GM18951 (cell line): ENCODE data around the gene P2RX4.
"Not testable (repeated sequence)": the region's sequence is repeated elsewhere in the genome, so short reads cannot be mapped to it uniquely, and the experiment has no call there.

Source experiments
- POLR2A ChIP-seq: IDR thresholded peaks from 4 replicates; pipeline ENCODE4 v1.6.1; 2011; ENCODE audit warnings: mild to moderate bottlenecking; ENCODE audit not compliant: insufficient read length, insufficient read depth; ENCODE audit errors: extremely low read depth
- in situ Hi-C: fragments of 300-500 bp; cut with MboI; formaldehyde crosslinking; loops from one replicate; pipeline ENCODE4 v1.12.0; 2022; ENCODE audit warnings: low sequenced_read_pairs, mixed read lengths, inconsistent platforms; ENCODE audit not compliant: unreplicated experiment

The P2RX4 gene

DNA sequence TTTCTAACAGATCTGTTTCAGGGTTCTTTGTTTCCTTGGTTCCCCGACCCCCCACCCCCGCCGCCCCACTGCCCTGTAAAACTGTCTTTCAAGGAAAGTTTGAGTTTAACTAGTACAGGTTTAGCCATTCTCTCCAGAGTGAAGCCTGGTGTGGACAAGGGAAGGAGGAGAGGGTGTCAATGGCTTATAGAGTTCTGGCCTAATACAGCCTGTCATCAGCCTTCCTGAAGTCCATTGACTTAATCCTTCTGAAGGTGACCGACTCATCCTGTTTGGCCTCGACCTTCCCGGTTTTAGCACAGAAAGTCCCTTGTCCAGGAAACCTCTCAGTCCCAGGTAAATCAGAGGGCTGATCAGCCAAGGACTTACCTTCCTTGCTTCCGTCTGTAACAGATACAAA is 11.0 kb upstream of the P2RX4 start:
- no peak for TF ChIP-seq POLR2A
- in situ Hi-C loops, result no loop called here

DNA sequence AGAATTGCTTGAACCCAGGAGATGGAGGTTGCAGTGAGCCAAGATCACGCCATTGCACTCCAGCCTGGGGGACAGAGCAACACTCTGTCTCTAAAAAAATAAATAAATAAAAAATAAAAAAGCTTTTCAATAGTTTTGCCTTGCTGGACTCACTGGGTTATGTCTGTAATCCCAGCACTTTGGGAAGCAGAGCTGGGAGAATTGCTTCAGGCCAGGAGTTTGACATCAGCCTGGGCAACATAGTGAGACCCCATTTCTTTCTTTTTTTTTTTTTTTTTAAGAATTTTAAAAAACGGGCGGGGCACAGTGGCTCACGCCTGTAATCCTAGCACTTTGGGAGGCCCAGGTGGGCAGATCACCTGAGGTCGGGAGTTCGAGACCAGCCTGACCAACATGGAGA is 8.8 kb upstream of the P2RX4 start:
- in situ Hi-C loops, result not testable (repeated sequence)

DNA sequence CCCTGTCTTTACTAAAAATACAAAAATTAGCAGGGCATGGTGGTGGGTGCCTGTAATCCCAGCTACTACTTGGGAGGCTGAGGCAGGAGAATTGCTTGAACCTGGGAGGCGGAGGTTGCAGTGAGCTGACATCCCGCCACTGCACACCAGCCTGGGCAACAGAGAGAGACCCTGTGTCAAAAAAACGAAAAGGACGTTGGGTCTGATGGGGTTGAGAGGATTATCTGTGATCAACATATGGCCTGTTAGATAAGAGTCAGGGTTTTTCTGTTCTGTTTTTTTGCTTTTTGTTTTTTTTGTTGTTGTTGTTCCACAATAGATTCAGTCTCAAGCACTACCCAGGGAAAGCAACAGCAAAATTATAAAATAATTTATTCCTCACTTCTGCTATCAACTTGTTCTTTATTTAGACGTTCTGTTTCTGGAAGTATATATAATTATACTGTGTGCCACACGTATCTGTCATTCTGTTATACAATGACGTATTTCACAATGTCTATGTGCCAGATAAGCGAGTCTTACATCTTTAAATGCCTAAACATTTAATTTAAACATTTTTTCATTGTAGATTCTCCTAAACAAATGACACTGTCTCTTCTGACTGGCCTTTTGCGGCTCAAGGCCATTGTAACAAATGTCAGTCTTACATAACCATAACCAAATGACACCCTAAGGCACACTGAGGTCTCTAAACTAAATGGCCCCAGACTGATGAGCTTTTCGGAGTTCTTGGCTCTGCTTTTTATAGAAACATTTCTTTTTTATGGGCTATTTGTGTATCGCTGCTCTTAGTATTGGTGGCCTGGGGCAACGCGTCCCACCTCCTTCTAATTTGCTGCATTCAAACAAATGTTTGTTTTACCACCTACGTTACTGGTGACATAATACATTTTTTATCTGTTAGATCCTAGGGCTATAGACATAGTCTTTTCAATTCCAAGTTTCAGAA is 7.2 kb upstream of the P2RX4 start:
- TF ChIP-seq POLR2A, result no peak
- in situ Hi-C loops, result no loop called here

DNA sequence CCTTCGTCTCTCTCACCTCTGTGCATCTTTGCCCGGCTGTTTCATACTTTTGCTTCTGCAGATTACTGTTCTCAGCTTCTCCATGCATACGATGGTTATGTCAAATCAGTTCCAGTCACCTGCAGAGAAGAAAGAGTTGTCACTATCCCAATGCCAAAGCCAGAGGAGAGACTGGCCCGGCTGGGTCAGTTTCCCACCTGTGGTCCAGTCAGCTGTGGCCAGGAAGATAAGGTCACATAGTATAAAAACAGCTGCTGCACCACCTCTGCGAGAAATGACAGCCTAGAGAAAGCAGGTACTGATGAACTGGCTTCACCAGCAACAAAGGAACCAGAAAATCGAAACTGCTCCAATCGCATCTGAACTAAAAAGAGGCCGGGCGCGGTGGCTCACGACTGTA is 6.4 kb upstream of the P2RX4 start:
- in situ Hi-C loops, result no loop called here
- no peak for TF ChIP-seq POLR2A

DNA sequence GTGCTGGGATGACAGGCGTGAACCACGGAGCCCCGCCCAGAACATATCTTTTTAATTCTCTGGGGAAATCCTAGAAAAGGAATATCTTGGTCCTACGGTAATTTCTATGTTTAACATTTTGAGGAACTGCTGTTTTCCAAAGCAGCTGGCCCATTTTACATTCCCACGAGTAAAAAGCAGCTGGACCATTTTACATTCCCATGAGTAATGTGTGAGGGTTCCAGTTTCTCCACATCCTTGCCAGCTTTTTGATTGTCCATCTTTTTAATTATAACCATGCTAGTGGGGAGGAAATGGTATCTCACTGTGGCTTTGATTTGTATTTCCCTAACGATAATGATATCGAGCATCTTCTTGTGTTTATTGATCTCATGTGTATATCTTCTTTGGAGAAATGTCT is 4.4 kb upstream of the P2RX4 start:
- no peak for TF ChIP-seq POLR2A
- in situ Hi-C loops, result no loop called here

DNA sequence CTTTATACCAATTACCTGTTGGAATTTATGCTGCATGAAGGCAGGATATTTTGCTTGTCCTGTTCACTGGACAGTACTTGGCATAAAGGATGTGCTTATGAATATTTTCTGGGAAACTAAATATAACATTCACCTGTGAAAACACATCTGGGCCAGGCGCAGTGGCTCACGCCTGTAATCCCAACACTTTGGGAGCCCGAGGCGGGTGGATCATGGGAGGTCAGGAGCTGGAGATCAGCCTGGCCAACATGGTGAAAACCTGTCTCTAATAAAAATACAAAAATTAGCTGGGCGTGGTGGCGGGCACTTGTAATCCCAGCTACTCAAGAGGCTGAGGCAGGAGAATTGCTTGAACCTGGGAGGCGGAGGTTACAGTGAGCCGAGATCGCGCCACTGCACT is 1.4 kb upstream of the P2RX4 start:
- in situ Hi-C loops, result not testable (repeated sequence)

DNA sequence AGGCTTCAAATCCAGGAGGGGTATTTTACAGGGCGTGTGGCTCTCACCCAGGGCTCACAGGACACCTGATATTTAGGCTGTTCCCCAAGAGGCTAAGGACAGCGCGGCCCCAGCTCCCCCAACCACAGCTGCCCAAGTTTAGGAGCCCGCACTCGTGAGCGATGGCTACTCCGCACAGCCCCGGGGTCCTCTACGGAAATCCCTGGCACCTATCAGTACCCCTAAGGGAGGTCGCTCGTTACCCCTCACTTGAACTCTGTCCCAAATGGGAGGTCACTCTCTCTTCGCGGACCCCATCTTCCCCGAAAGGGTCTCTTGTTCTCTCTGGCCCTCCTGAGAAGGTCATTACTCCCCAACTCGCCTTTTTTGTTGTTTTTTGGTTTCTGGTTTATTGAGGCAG is 708 bp upstream of the P2RX4 start:
- no peak for TF ChIP-seq POLR2A
- in situ Hi-C loops, result no loop called here

DNA sequence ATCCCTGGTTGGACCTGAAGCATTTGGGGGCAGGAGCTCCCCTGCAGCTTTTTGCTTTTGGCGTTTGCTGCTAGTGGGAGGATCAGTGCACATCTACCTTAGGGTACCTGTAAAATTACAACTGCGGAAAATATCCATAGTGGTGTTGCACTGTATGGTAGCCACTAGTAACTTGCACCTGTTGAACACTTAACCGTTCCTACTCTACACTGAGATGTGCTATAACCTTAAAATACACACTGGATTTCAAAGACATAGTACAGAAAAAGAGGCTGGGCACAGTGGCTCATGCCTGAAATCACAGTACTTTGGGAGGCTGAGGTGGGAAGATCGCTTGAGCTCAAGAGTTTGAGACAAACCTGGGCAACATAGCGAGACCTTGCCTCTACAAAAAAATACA is 2.9 kb downstream of the P2RX4 start:
- in situ Hi-C loops, result no loop called here
- no peak for TF ChIP-seq POLR2A

DNA sequence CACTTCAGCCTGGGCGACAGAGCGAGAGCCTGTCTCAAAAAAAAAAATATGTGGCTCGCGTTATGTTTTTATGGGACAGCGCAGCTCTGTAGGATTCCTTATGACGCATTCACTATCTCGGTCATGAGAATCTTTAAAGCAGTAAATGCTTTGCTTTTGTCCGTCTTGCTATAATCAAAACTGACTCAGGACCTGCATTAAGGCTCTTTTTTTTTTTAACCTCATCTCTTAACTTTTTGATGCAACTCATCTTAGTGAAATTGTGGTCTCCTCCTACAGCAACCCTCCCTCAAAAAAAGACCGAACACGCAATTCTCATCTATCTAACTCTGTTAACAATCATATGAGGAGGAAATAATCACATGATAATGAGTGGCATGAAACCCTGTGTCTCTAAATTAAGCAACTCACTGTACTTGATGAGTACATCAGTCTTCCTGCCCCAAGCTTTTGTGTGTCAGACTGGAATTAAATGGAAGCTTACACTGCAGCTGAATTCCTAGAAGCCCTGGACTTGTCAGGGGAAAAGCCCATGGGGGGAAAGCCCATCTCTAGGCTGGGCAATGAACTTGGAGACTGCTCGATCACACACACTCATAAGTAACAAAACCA is 4.3 kb downstream of the P2RX4 start:
- in situ Hi-C loops, result no loop called here
- no peak for TF ChIP-seq POLR2A

DNA sequence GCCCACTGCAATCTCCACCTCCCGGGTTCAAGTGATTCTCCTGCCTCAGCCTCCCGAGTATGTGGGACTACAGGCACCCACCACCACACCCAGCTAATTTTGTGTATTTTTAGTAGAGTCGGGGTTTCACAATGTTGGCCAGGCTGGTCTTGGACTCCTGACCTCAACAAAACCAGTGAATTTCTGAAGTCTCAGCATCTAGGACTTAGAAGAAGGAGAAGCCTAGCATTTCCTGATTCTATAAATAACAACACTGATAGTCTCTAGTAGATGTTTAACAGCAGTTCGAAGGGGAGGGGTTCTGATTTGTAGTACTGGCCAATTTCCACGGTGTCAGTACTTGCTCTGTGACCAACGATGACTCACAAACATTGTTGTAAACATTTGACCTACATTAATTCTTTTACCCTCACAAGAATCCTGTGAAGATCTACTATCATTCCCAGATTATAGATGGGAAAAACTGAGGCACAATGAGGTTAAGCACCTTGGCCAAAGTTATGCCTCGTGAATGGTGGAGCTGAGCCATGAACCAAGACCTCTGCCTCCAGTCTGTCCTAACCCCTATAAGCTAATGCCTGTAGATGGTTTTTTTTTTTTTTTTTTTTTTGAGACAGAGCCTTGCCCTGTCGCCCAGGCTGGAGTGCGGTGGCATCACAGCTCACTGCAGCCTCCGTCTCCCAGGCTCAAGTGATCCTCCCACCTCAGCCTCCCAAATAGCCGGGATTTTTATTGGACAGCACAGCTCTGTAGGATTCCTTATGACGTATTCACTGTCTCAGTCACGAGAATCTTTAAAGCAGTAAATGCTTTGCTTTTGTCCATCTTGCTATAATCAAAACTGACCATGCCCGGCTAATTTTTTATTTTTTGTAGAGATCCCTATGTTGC is 5.2 kb downstream of the P2RX4 start:
- no peak for TF ChIP-seq POLR2A
- in situ Hi-C loops, result no loop called here

DNA sequence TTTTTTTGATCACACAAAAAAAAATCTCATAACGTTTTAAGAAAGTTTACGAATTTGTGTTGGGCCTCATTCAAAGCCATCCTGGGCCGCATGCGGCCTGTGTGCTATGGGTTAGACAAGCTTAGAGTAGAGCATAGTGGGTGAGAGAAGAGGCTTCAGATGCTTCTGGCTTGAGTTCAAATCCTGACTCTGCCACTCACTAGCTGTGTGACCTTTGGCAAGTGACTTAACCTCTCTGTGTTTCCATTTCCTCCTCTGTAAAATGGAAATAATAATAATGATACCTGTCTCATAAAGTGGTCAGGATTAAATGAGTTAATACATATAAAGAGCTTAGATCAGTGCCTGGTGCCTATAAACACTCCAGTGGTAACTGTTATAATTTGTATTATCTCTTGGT is 6.2 kb downstream of the P2RX4 start:
- TF ChIP-seq POLR2A, result no peak
- in situ Hi-C loops, result no loop called here

DNA sequence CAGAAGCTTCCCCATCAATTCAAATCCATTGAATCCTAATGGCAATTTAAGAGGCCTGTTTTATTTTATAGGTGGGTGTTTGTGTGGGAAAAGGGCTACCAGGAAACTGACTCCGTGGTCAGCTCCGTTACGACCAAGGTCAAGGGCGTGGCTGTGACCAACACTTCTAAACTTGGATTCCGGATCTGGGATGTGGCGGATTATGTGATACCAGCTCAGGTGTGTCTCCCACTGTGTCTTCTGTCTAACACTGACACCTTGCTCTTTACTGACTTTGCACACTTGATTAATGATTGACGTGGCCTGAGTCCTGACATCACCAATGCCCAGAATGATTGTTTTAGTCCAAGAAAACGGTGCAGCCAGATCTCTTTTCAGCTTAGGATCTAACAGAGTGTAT is 7.1 kb downstream of the P2RX4 start:
- TF ChIP-seq POLR2A, result no peak
- in situ Hi-C loops, result no loop called here

DNA sequence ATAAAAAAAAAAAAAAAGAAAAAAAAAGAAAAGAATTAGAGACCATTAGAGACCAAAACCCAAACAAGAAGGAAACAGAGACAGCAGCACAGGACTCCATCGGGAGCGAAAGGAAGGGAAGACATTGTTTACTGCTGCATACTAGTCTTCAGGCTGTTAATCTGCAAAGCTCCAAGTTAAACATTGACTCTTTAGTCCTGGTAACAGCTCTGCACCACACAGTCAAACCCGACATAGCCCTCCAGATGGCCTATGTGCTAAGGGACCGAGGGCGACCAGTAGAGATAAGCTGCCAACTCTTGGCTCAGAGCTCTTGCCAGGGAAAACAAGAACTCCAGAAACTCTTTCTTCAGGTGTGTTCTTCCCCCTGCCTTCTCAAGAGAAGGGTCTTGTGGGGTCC is 7.8 kb downstream of the P2RX4 start:
- TF ChIP-seq POLR2A, result no peak
- in situ Hi-C loops, result no loop called here
